MM.1S (cell line): Measurements from ENCODE around the gene ZNF484.

ENCODE experiments used
- DNase-seq: peaks from one replicate; pipeline ENCODE4 v3.0.0-alpha.2; 2015
- H2AFZ ChIP-seq: fragments of 300-600 bp; sonication (generic); 2 replicates; pipeline ENCODE4 v1.6.0; 2016; ENCODE audit warnings: antibody characterized with exemption, low read length
- H3F3A ChIP-seq: fragments of 300-600 bp; sonication (generic); 2 replicates; pipeline ENCODE4 v1.6.1; 2016; ENCODE audit warnings: mild to moderate bottlenecking, antibody characterized with exemption, low read length, moderate library complexity, mixed read lengths; ENCODE audit not compliant: insufficient read depth
- H3K27ac ChIP-seq: fragments of 300-600 bp; sonication (generic); 2 replicates; pipeline ENCODE4 v1.5.1; 2016; ENCODE audit warnings: mild to moderate bottlenecking, low read length
- H3K27me3 ChIP-seq: fragments of 300-600 bp; sonication (generic); replicated peaks from 2 replicates; pipeline ENCODE4 v1.6.0; 2016; ENCODE audit warnings: low read length; ENCODE audit not compliant: insufficient read depth
- H3K36me3 ChIP-seq: fragments of 300-600 bp; sonication (generic); replicated peaks from 2 replicates; pipeline ENCODE4 v1.6.1; 2016; ENCODE audit warnings: mild to moderate bottlenecking, low read length, mixed read lengths; ENCODE audit not compliant: insufficient read depth
- H3K4me1 ChIP-seq: fragments of 300-600 bp; sonication (generic); 2 replicates; pipeline ENCODE4 v1.6.1; 2016; ENCODE audit warnings: low read length, mixed read lengths
- H3K4me2 ChIP-seq: fragments of 300-600 bp; sonication (generic); 2 replicates; pipeline ENCODE4 v1.6.0; 2016; ENCODE audit warnings: low read depth, low read length
- H3K4me3 ChIP-seq: fragments of 300-600 bp; sonication (generic); 2 replicates; pipeline ENCODE4 v1.5.1; 2016; ENCODE audit warnings: low read length, mixed read lengths
- H3K79me2 ChIP-seq: fragments of 300-600 bp; sonication (generic); 2 replicates; pipeline ENCODE4 v1.6.1; 2016; ENCODE audit warnings: mixed run types, low read length, mixed read lengths
- H3K9ac ChIP-seq: fragments of 300-600 bp; sonication (generic); 2 replicates; pipeline ENCODE4 v1.6.1; 2016; ENCODE audit warnings: low read length, mixed read lengths
- H3K9me2 ChIP-seq: fragments of 300-600 bp; sonication (generic); replicated peaks from 2 replicates; pipeline ENCODE4 v1.6.1; 2016; ENCODE audit warnings: mild to moderate bottlenecking, low read length, mixed read lengths; ENCODE audit not compliant: insufficient read depth
- H3K9me3 ChIP-seq: fragments of 300-600 bp; sonication (generic); replicated peaks from 2 replicates; pipeline ENCODE4 v1.6.1; 2016; ENCODE audit warnings: mild to moderate bottlenecking, low read length, mixed read lengths; ENCODE audit not compliant: insufficient read depth
- H4K20me1 ChIP-seq: fragments of 300-600 bp; sonication (generic); 2 replicates; pipeline ENCODE4 v1.6.1; 2016; ENCODE audit warnings: mild to moderate bottlenecking, low read length, moderate library complexity, mixed read lengths; ENCODE audit not compliant: insufficient read depth
- CTCF ChIP-seq: fragments of 300-600 bp; sonication (generic); IDR thresholded peaks from 2 replicates; pipeline ENCODE4 v1.5.1; 2016; ENCODE audit warnings: antibody characterized with exemption, low read length, mixed read lengths
- EZH2 ChIP-seq: fragments of 300-600 bp; sonication (generic); optimal IDR thresholded peaks from 2 replicates; pipeline ENCODE3; 2017; ENCODE audit warnings: low read depth, mild to moderate bottlenecking, antibody characterized with exemption, low read length, mixed read lengths
- EZH2phosphoT487 ChIP-seq: fragments of 300-600 bp; sonication (generic); IDR thresholded peaks from 2 replicates; pipeline ENCODE4 v1.6.1; 2018; ENCODE audit warnings: antibody characterized with exemption, low read length

ZNF484 gene

GRCh38 chr9:92860867-92861266 is 17.0 kb downstream of the ZNF484 start:
- no peaks in the 10 kb centered on the region for H4K20me1 ChIP-seq
- H3F3A ChIP-seq: peaks cover 10% of the 10 kb centered on the region; the same call in 1 of the 2 replicates
- DNase-seq: peak; percentile 33
- H3K9me3 ChIP-seq: no peaks in the 10 kb centered on the region
- no peaks in the 10 kb centered on the region for H3K36me3 ChIP-seq
- no peaks in the 10 kb centered on the region for H3K9me2 ChIP-seq
- H3K79me2 ChIP-seq: peaks cover 40% of the 10 kb centered on the region
- 0 out of 2 replicates have a peak overlapping the region, but pooled peaks have one; percentile 0 for H3K4me3 ChIP-seq
- H3K4me1 ChIP-seq: peaks cover 36% of the 10 kb centered on the region
- H3K4me2 ChIP-seq: peak overlapping the region; percentile 56
- H3K27ac ChIP-seq: peak overlapping the region; percentile 16; the same call in 1 of the 2 replicates
- H3K27me3 ChIP-seq: no peaks in the 10 kb centered on the region
- H3K9ac ChIP-seq: no peak overlapping the region
- H2AFZ ChIP-seq: no peak overlapping the region
- no peak for TF ChIP-seq CTCF
- TF ChIP-seq EZH2: no peak
- no peak for TF ChIP-seq EZH2phosphoT487

- H3K27me3 ChIP-seq: no peaks in the 10 kb centered on the region
- H3K27ac ChIP-seq: no peak overlapping the region
- no peaks in the 10 kb centered on the region for H3K9me3 ChIP-seq
- H3K4me1 ChIP-seq: peaks cover 22% of the 10 kb centered on the region
- DNase-seq: no peak
- H3K9ac ChIP-seq: no peak overlapping the region
- H3K9me2 ChIP-seq: no peaks in the 10 kb centered on the region
- H3K4me3 ChIP-seq: no peak overlapping the region
- no peaks in the 10 kb centered on the region for H4K20me1 ChIP-seq
- TF ChIP-seq CTCF (no peak), EZH2 (no peak), EZH2phosphoT487 (no peak)
- no peak overlapping the region for H3K4me2 ChIP-seq
- H2AFZ ChIP-seq: no peak overlapping the region
- peaks cover 18% of the 10 kb centered on the region for H3K79me2 ChIP-seq
- peaks cover 10% of the 10 kb centered on the region; the same call in 1 of the 2 replicates for H3F3A ChIP-seq
- H3K36me3 ChIP-seq: no peaks in the 10 kb centered on the region; the same call in 1 of the 2 replicates
Measured at GRCh38 chr9:92857236-92857635, 20.6 kb downstream of the ZNF484 start.

GRCh38 chr9:92853716-92854115 is 24.1 kb downstream of the ZNF484 start:
- no peaks in the 10 kb centered on the region; the same call in 1 of the 2 replicates for H3K36me3 ChIP-seq
- no peaks in the 10 kb centered on the region for H3K9me3 ChIP-seq
- DNase-seq: no peak
- no peak overlapping the region for H3K4me2 ChIP-seq
- no peaks in the 10 kb centered on the region for H3K9me2 ChIP-seq
- H3K27me3 ChIP-seq: no peaks in the 10 kb centered on the region
- no peak overlapping the region for H3K9ac ChIP-seq
- no peaks in the 10 kb centered on the region for H4K20me1 ChIP-seq
- TF ChIP-seq CTCF: no peak
- TF ChIP-seq EZH2phosphoT487: no peak
- no peak for TF ChIP-seq EZH2
- H3K4me3 ChIP-seq: no peak overlapping the region
- no peak overlapping the region for H2AFZ ChIP-seq
- 0 out of 2 replicates have a peak, but pooled peaks cover 7% of the 10 kb centered on the region for H3K79me2 ChIP-seq
- H3K27ac ChIP-seq: no peak overlapping the region
- H3K4me1 ChIP-seq: no peaks in the 10 kb centered on the region
- no peaks in the 10 kb centered on the region for H3F3A ChIP-seq
